Measurements from ENCODE around the gene LAIR1. TPM values are rescaled to one million over a fixed set of nuclear protein-coding genes. Genes with fewer than 3 reads are reported as not detected.

The LAIR1 gene
- total and polyA plus RNA-seq, 11 donors = 2.9 to 102 (median 5.3) TPM

DNA sequence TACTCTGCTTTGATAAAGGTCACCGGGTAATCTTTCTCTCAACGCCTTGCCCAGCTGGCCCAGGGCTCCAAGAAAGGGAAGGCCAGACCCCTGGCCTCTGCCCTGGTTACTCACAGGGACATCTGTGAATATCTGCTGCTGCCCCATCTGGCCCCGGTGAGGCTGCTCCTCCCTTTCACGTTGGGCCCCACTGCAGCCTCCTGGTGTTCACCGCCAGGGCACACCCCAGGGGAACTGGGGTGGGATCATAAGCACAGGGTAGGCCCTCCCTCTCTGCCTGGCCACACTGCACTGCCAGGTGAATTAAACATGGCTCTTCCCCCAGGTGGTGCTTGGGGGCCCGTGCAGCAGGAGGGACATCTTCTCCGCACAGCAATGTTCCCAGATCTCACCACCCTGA lies 12.7 kb downstream of the LAIR1 start:
- no peak for TF ChIP-seq POLR2A (IDR thresholded peaks at IDR 0.05)
- TF ChIP-seq, protein P1, sequence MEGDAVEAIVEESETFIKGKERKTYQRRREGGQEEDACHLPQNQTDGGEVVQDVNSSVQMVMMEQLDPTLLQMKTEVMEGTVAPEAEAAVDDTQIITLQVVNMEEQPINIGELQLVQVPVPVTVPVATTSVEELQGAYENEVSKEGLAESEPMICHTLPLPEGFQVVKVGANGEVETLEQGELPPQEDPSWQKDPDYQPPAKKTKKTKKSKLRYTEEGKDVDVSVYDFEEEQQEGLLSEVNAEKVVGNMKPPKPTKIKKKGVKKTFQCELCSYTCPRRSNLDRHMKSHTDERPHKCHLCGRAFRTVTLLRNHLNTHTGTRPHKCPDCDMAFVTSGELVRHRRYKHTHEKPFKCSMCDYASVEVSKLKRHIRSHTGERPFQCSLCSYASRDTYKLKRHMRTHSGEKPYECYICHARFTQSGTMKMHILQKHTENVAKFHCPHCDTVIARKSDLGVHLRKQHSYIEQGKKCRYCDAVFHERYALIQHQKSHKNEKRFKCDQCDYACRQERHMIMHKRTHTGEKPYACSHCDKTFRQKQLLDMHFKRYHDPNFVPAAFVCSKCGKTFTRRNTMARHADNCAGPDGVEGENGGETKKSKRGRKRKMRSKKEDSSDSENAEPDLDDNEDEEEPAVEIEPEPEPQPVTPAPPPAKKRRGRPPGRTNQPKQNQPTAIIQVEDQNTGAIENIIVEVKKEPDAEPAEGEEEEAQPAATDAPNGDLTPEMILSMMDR (IDR thresholded peaks at IDR 0.05) = no peak
- WGBS, 4 donors = 58 to 62% (median 59%) methylated on average over 6 to 7 of the region's 7 CpGs
- peaks cover 0 to 31% (median 0%) of the 10 kb centered on the region in 9 donors for H3K36me3 ChIP-seq
- intact Hi-C loops (cut with DNase I) = no loop called here
- DNase-seq = no peak
- H3K27ac ChIP-seq = peak overlapping the region in 1 of 12 donors; percentile 6
- peaks cover 0 to 9% (median 0%) of the 10 kb centered on the region in 9 donors for H3K27me3 ChIP-seq
- ATAC-seq = no peak
- H3K4me1 ChIP-seq = peaks cover 0 to 2% (median 0%) of the 10 kb centered on the region in 12 donors
- H3K4me3 ChIP-seq = no peak overlapping the region
- no peaks in the 10 kb centered on the region for H3K9me3 ChIP-seq

DNA sequence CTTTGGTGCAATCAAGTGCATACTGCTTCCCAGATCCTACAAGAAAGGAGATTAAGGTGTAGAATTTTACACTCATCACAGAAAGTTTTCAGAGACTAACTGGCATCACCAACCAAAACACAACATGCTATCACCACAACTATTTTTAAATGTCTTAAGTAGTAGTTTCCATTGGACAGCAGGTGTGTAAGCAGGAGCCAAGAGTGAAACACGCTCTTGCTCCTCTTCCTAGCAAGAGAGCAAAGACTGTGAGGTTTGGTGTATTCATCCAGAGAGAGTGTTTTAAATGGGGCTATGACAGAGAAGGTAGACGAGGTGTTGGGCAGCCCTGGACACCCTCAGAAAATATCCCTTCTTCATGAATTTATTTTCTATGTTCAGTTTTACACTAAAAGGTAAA lies 13.3 kb downstream of the LAIR1 start:
- H3K4me3 ChIP-seq = no peak overlapping the region
- ATAC-seq = no peak
- no peak for TF ChIP-seq POLR2A (IDR thresholded peaks at IDR 0.05)
- TF ChIP-seq, protein P1 (IDR thresholded peaks at IDR 0.05) = no peak
- H3K9me3 ChIP-seq = no peaks in the 10 kb centered on the region
- intact Hi-C loops (cut with DNase I) = no loop called here
- 35 to 57% (median 39%) methylated on average over 2 of the region's 2 CpGs for WGBS, 4 donors
- no peak for DNase-seq
- H3K4me1 ChIP-seq = peaks cover 0 to 8% (median 0%) of the 10 kb centered on the region in 12 donors
- peaks cover 0 to 25% (median 0%) of the 10 kb centered on the region in 9 donors for H3K36me3 ChIP-seq
- peaks cover 0 to 13% (median 0%) of the 10 kb centered on the region in 9 donors for H3K27me3 ChIP-seq
- no peak overlapping the region for H3K27ac ChIP-seq

DNA sequence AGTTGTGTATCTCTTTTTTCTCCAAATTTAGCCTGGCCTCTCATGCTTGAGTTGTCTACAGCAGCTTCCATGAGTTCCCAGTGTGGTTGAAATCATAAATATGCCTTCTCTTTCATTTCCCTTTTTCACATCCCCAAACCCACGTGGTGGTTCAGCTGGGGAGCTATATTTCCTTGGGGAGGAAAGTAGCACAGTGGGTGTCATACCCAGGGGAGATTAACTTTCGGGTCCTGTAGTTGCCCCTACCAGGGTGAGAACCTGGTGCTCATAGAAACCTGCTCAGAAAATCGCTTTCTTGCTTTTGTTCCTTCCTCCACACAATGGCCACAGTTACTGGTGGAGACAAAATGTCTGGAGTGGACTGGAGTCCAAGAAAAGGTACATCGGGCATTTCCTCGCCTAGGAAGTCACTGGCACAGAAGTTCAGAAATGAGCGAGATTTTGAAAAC lies 18.8 kb downstream of the LAIR1 start:
- Histone ChIP-seq H3K27ac (peak overlapping the region in 1 of 12 donors; percentile 66), H3K4me1 (peaks cover 0 to 26% (median 0%) of the 10 kb centered on the region in 12 donors), H3K36me3 (no peaks in the 10 kb centered on the region), H3K9me3 (no peaks in the 10 kb centered on the region), H3K27me3 (peaks cover 0 to 21% (median 0%) of the 10 kb centered on the region in 9 donors), H3K4me3 (no peak overlapping the region)
- DNase-seq = no peak
- TF ChIP-seq, protein P1 (IDR thresholded peaks at IDR 0.05) = no peak
- no peak for TF ChIP-seq POLR2A (IDR thresholded peaks at IDR 0.05)
- WGBS, 4 donors = 70 to 75% (median 75%) methylated on average over 6 of the region's 6 CpGs
- peak in 2 of 4 donors; percentile 31 to 34 for ATAC-seq
- intact Hi-C loops (cut with DNase I) = no loop called here

DNA sequence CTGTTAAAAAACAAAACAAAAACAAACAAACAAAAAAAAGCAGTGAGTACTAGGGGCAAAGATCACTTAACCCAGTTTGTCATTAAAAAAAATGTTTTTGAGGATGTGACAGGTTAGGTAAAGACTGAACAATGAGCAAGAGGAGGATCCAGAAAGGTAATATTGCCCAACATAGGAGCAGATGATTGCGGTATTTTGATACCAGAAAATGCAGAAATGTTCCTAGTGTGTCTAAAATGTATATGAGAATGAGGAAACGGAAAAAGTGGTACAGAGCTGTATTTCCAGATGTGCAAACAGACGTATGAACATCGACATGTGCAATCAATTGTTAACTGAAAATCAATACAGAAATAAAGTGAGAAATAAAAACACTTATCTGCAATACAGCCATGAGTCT lies 20.9 kb downstream of the LAIR1 start:
- intact Hi-C loops (cut with DNase I) = no loop called here
- H3K9me3 ChIP-seq = no peaks in the 10 kb centered on the region
- no peak for TF ChIP-seq POLR2A (IDR thresholded peaks at IDR 0.05)
- TF ChIP-seq, protein P1 (IDR thresholded peaks at IDR 0.05) = no peak
- H3K36me3 ChIP-seq = no peaks in the 10 kb centered on the region
- 73 to 82% (median 74%) methylated on average over 4 of the region's 4 CpGs for WGBS, 4 donors
- H3K27me3 ChIP-seq = peaks cover 0 to 21% (median 0%) of the 10 kb centered on the region in 9 donors
- H3K4me1 ChIP-seq = peaks cover 0 to 43% (median 0%) of the 10 kb centered on the region in 12 donors
- DNase-seq = no peak
- ATAC-seq = no peak
- H3K27ac ChIP-seq = no peak overlapping the region
- no peak overlapping the region for H3K4me3 ChIP-seq
